Measurements from ENCODE around the gene DCTN2. TPM values are rescaled to one million over a fixed set of nuclear protein-coding genes. Genes with fewer than 3 reads are reported as not detected.

The DCTN2 gene
- total and polyA plus RNA-seq, 4 donors: 28.5 to 66.6 (median 31.2) TPM

DNA sequence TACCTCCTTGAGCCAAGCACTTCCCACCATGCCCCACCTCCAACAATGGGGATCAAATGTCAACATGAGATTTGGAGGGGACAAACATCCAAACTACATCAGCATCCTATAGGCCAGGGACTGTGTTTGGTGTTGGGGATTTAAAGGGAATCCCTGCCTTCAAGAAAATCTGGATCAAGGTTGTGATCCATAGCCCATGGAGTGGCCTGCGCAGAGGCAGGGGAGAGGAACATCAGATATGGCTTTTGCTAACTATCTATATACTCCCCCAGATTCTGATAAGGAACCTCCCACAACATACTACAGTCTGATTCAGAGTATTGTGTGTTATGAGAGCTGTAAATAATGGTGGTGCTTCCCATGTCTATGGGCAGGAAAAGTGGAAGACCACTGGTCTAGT is 7.9 kb upstream of the DCTN2 start (continued):
- TF ChIP-seq, protein P1, sequence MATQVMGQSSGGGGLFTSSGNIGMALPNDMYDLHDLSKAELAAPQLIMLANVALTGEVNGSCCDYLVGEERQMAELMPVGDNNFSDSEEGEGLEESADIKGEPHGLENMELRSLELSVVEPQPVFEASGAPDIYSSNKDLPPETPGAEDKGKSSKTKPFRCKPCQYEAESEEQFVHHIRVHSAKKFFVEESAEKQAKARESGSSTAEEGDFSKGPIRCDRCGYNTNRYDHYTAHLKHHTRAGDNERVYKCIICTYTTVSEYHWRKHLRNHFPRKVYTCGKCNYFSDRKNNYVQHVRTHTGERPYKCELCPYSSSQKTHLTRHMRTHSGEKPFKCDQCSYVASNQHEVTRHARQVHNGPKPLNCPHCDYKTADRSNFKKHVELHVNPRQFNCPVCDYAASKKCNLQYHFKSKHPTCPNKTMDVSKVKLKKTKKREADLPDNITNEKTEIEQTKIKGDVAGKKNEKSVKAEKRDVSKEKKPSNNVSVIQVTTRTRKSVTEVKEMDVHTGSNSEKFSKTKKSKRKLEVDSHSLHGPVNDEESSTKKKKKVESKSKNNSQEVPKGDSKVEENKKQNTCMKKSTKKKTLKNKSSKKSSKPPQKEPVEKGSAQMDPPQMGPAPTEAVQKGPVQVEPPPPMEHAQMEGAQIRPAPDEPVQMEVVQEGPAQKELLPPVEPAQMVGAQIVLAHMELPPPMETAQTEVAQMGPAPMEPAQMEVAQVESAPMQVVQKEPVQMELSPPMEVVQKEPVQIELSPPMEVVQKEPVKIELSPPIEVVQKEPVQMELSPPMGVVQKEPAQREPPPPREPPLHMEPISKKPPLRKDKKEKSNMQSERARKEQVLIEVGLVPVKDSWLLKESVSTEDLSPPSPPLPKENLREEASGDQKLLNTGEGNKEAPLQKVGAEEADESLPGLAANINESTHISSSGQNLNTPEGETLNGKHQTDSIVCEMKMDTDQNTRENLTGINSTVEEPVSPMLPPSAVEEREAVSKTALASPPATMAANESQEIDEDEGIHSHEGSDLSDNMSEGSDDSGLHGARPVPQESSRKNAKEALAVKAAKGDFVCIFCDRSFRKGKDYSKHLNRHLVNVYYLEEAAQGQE (IDR thresholded peaks at IDR 0.05): no peak
- TF ChIP-seq GABPA (IDR thresholded peaks at IDR 0.05 in 1 of 2, conservative IDR thresholded peaks at IDR 0.05 in 1 of 2) (no peak), RXRA (IDR thresholded peaks at IDR 0.05) (no peak)

DNA sequence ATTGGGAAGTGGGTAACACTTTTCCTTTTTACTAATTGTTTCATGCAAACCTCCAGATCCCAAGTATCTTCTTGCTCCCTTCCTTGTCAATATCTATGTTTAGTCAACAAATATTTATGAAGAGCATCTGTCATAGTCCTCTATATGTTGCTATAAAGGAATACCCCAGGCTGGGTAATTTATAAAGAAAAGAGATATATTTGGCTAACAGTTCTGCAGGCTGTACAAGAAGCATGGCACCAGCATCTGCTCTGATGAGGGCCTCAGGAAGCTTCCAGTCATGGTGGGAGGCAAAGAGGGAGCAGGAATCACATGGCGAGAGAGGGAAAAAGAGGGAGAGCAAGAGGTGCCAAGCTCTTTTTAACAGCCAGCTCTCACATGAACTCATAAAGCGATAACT is 7.5 kb upstream of the DCTN2 start:
- Histone ChIP-seq H3K9me3 (ENCODE audit: control insufficient read depth in 4 of 4, low read length in 3 of 4) (no peaks in the 10 kb centered on the region), H3K27ac (ENCODE audit: low read depth in 1 of 2, low read length in 2 of 2) (no peak overlapping the region), H3K9ac (ENCODE audit: low read depth in 1 of 2, low read length in 2 of 2) (no peak overlapping the region), H3K4me1 (ENCODE audit: control insufficient read depth in 4 of 4, insufficient read depth in 4 of 4, low read length in 3 of 4) (peaks cover 0 to 4% (median 2%) of the 10 kb centered on the region in 4 donors), H3K27me3 (ENCODE audit: control insufficient read depth in 4 of 4, insufficient read depth in 4 of 4, low read length in 3 of 4) (peaks cover 0 to 7% (median 0%) of the 10 kb centered on the region in 4 donors), H3K36me3 (ENCODE audit: control insufficient read depth in 4 of 4, insufficient read depth in 3 of 4, low read depth in 1 of 4, low read length in 3 of 4) (no peaks in the 10 kb centered on the region), H3K4me3 (ENCODE audit: low read depth in 1 of 3, low read length in 3 of 3) (no peak overlapping the region)
- TF ChIP-seq FOXA1 (IDR thresholded peaks at IDR 0.05): no peak
- WGBS: 96% methylated on average over 2 of the region's 2 CpGs
- no peak for DNase-seq (ENCODE audit: low spot score)

DNA sequence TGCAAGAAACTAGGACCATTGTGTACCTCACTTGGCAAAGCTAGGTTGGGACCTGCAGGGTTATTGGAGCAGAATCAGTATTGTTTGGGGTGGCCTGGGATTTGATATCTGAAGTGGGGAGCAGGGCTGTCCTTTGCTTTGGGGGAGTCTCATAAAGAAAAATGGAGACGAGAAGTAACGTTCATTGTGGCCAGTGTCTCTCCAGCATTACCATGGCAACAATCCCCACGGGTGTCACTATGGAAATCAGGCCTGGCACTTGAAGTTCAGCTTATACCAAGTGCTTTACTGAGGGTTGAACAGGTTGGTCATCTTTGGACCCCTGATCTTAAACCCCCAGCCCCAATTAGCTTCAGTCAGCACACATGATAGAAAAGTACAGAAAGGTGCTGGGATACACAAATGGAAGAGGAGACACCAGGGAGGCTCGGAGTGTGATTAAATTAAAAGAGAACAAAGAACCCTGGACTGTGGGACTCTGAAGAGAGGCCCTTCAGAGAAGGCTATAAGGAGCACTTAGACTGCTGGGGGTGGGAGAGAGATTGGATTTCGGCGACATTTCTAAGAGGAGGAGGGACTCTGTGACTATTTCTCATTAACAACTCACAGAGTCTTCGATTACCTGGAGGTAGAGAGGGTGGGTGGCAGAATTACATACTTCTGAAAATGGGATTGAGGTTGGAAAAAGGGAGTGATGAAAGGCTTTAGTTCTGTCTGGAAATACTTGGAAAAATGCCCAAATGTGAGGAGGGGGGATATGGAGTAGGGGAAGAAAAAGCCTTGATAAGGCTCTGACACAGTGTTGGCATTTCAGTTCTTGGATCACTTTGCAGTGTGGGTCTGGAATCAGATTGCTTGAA is 6.6 kb upstream of the DCTN2 start:
- Histone ChIP-seq H3K27ac (ENCODE audit: low read depth in 1 of 2, low read length in 2 of 2) (no peak overlapping the region), H3K4me3 (ENCODE audit: low read depth in 1 of 3, low read length in 3 of 3) (no peak overlapping the region), H3K9me3 (ENCODE audit: control insufficient read depth in 4 of 4, low read length in 3 of 4) (no peaks in the 10 kb centered on the region), H3K4me1 (ENCODE audit: control insufficient read depth in 4 of 4, insufficient read depth in 4 of 4, low read length in 3 of 4) (peaks cover 0 to 4% (median 2%) of the 10 kb centered on the region in 4 donors), H3K27me3 (ENCODE audit: control insufficient read depth in 4 of 4, insufficient read depth in 4 of 4, low read length in 3 of 4) (peaks cover 0 to 12% (median 2%) of the 10 kb centered on the region in 4 donors), H3K9ac (ENCODE audit: low read depth in 1 of 2, low read length in 2 of 2) (no peak overlapping the region), H3K36me3 (ENCODE audit: control insufficient read depth in 4 of 4, insufficient read depth in 3 of 4, low read depth in 1 of 4, low read length in 3 of 4) (no peaks in the 10 kb centered on the region)
- TF ChIP-seq SP1 (IDR thresholded peaks at IDR 0.05) (no peak), FOXA2 (IDR thresholded peaks at IDR 0.05) (no peak), FOXA1 (IDR thresholded peaks at IDR 0.05) (no peak)
- WGBS: 73% methylated on average over 7 of the region's 7 CpGs
- no peak for DNase-seq (ENCODE audit: low spot score)

DNA sequence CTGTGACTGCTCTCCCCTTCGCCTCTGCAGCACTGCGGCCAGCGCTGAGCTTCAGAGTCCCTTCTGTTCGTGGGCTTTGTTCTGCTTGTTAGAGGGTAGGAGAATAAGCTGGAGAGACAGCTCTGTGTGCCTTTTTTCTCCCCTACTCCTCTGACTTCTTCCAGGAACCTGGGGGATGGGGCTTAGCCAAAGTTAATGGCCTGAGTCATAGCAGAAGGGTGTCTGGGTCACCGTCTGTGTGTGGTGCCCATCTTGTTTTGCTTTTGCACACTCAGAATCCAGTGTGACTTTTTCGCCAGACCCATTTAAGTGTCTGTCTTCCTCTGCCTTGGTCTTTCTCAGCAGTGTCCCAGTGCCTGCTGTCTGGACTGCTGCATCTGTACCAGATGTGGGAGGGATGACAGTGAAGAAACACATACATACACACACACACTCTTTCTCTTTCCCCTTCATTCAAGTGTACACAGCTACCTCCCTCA is 5.9 kb upstream of the DCTN2 start:
- TF ChIP-seq HNF4A (conservative IDR thresholded peaks at IDR 0.05) (no peak), FOXA1 (IDR thresholded peaks at IDR 0.05) (no peak), GABPA (IDR thresholded peaks at IDR 0.05 in 1 of 2, conservative IDR thresholded peaks at IDR 0.05 in 1 of 2) (no peak), EGR1 (IDR thresholded peaks at IDR 0.05; ENCODE audit: low read depth in 2 of 2) (no peak), FOXA2 (IDR thresholded peaks at IDR 0.05) (no peak), RXRA (IDR thresholded peaks at IDR 0.05) (no peak), SP1 (IDR thresholded peaks at IDR 0.05) (no peak)
- TF ChIP-seq, protein P2, sequence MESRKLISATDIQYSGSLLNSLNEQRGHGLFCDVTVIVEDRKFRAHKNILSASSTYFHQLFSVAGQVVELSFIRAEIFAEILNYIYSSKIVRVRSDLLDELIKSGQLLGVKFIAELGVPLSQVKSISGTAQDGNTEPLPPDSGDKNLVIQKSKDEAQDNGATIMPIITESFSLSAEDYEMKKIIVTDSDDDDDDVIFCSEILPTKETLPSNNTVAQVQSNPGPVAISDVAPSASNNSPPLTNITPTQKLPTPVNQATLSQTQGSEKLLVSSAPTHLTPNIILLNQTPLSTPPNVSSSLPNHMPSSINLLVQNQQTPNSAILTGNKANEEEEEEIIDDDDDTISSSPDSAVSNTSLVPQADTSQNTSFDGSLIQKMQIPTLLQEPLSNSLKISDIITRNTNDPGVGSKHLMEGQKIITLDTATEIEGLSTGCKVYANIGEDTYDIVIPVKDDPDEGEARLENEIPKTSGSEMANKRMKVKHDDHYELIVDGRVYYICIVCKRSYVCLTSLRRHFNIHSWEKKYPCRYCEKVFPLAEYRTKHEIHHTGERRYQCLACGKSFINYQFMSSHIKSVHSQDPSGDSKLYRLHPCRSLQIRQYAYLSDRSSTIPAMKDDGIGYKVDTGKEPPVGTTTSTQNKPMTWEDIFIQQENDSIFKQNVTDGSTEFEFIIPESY (IDR thresholded peaks at IDR 0.05): no peak
- TF ChIP-seq, protein P3, sequence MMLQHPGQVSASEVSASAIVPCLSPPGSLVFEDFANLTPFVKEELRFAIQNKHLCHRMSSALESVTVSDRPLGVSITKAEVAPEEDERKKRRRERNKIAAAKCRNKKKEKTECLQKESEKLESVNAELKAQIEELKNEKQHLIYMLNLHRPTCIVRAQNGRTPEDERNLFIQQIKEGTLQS (IDR thresholded peaks at IDR 0.05): no peak
- DNase-seq (ENCODE audit: low spot score): no peak
- H3K27ac ChIP-seq (ENCODE audit: low read depth in 1 of 2, low read length in 2 of 2): no peak overlapping the region
- peaks cover 0 to 12% (median 2%) of the 10 kb centered on the region in 4 donors for H3K27me3 ChIP-seq (ENCODE audit: control insufficient read depth in 4 of 4, insufficient read depth in 4 of 4, low read length in 3 of 4)
- peaks cover 0 to 4% (median 2%) of the 10 kb centered on the region in 4 donors for H3K4me1 ChIP-seq (ENCODE audit: control insufficient read depth in 4 of 4, insufficient read depth in 4 of 4, low read length in 3 of 4)
- H3K4me3 ChIP-seq (ENCODE audit: low read depth in 1 of 3, low read length in 3 of 3): no peak overlapping the region
- WGBS: 60% methylated on average over 6 of the region's 6 CpGs
- no peak overlapping the region for H3K9ac ChIP-seq (ENCODE audit: low read depth in 1 of 2, low read length in 2 of 2)
- no peaks in the 10 kb centered on the region for H3K9me3 ChIP-seq (ENCODE audit: control insufficient read depth in 4 of 4, low read length in 3 of 4)
- no peaks in the 10 kb centered on the region for H3K36me3 ChIP-seq (ENCODE audit: control insufficient read depth in 4 of 4, insufficient read depth in 3 of 4, low read depth in 1 of 4, low read length in 3 of 4)
